Body of pancreas (tissue), 4 donors: ENCODE data around the gene GULP1. TPM values are rescaled to one million over a fixed set of nuclear protein-coding genes. Genes with fewer than 3 reads are reported as not detected.

ENCODE experiments used
- ATAC-seq: fragments of 150-250 bp; one replicate; pipeline ENCODE4 v1.9.1; 2016
- DNase-seq, 4 donors: peaks; one replicate each; pipeline ENCODE4 v3.0.0-alpha.2; 2019
- H3K27ac ChIP-seq, 4 donors: fragments of 200-600 bp; sonication (generic); 1 replicate in 3 of 4; 2 replicates in 1 of 4; pipeline versions ENCODE4 v1.5.1 to v1.6.1; 2016 to 2019; ENCODE audit warnings: mild to moderate bottlenecking in 1 of 4, mixed read lengths in 1 of 4, moderate library complexity in 1 of 4
- H3K27me3 ChIP-seq, 2 donors: fragments of 200-600 bp; sonication (generic); one replicate each; pipeline ENCODE4 v1.6.0; 2016; ENCODE audit warnings: mild to moderate bottlenecking in 1 of 2
- H3K36me3 ChIP-seq, 2 donors: fragments of 200-600 bp; sonication (generic); replicated peaks in 1 of 2; 2 replicates each; pipeline ENCODE4 v1.5.1; 2016; ENCODE audit warnings: low read depth in 2 of 2; ENCODE audit not compliant: insufficient read depth in 1 of 2
- H3K4me1 ChIP-seq: fragments of 200-600 bp; sonication (generic); one replicate; pipeline ENCODE4 v1.6.0; 2016
- H3K4me3 ChIP-seq, 2 donors: fragments of 200-600 bp; sonication (generic); 1 replicate in 1 of 2; 2 replicates in 1 of 2; pipeline ENCODE4 v1.5.1; 2016 to 2019
- H3K9me3 ChIP-seq, 3 donors: fragments of 200-600 bp; sonication (generic); 1 replicate in 2 of 3; 2 replicates in 1 of 3; pipeline ENCODE4 v1.5.1; 2016
- CTCF ChIP-seq, 7 experiments: fragments of 450-650 bp in 4 of 7; fragments of 200-600 bp in 3 of 7; sonication (generic) in 3 of 7; IDR thresholded peaks; one replicate each; pipeline ENCODE4 v1.5.1; 2016 to 2019; ENCODE audit warnings: antibody characterized with exemption in 7 of 7
- POLR2A ChIP-seq, 3 donors: fragments of 450-650 bp; IDR thresholded peaks; one replicate each; pipeline ENCODE4 v1.6.1; 2016; ENCODE audit warnings: antibody characterized with exemption in 3 of 3, mild to moderate bottlenecking in 2 of 3
- WGBS, 2 donors: methylation state at CpG; one replicate each; pipeline ENCODE4 v1.1.5; 2017; 5-methylcytosine and 5-hydroxymethylcytosine counted together
- intact Hi-C: fragments of 100-400 bp; cut with DNase I; formaldehyde crosslinking; loops from one replicate; pipeline ENCODE4 v1.15.1; 2023
- total RNA-seq, 2 donors: library from RNA; depleted of rRNA; stranded (reverse); fragments of >200 nt; gene quantifications; one replicate each; pipeline ENCODE4 v1.1.0, GENCODE V29; 2016

Gene GULP1
- total RNA-seq = 10 to 100 TPM; 24.7 to 50.3 TPM

DNA sequence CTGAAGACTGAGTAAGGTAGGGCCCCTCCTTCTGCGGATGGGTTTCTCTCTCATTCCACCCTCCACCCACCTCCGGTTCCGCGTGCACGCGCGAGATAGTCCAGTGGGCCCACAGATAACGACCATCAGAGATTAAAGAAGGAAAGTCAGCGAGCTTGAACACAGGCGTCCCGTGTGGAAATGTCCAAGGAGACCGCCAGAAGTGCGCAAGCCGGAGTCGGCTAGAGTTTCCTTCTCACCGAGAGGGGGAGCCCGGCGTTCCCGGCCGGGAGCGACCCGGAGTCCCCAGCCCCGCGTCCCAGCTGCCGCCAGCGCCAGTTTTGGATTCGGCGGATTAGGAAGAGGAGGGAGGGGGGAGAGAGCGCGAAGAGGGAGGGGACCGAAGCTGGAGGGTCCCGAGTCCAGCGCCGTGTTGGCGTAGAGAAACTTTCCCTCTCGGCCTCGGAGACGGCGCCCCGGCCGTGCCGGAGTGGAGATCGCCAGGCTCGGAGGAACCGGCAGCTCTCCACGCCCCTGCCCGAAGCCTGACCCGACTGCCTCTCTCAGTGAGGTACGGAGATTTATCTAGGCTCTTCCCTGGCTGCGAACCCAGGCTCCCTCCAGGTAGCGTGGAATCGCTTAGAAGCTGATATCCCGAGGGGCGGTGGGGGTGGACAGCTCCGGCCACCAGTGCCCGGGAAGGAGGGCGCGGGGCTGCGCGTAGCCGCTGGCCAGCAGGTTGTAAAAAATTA lies at the start of gene GULP1:
Gene GULP1 (plus strand): TSS at position 258 of the 731 bp plus-strand sequence. CDS start 185,829 bp downstream, outside the sequence.
- intact Hi-C loops = no loop called here
- H3K4me3 ChIP-seq = peak within 1 kb of the TSS; percentile 35 to 64
- H3K4me1 ChIP-seq = peaks cover 24% of the 10 kb centered on the region
- no peaks in the 10 kb centered on the region for H3K27me3 ChIP-seq
- no peaks in the 10 kb centered on the region for H3K36me3 ChIP-seq
- 0% methylated on average over 36 to 51 of the region's 61 CpGs for WGBS, 2 donors
- peak within 1 kb of the TSS; percentile 93 to 97 (median 96) for H3K27ac ChIP-seq
- H3K9me3 ChIP-seq = no peaks in the 10 kb centered on the region
- TF ChIP-seq CTCF (IDR thresholded peaks at IDR 0.05) = peak; percentile 40 to 81 (median 73)
- peak; percentile 43 to 69 (median 69) for TF ChIP-seq POLR2A (IDR thresholded peaks at IDR 0.05)
- ATAC-seq (peak; percentile 80), DNase-seq (peak; percentile 78 to 85 (median 82))

- TF ChIP-seq CTCF (IDR thresholded peaks at IDR 0.05) = no peak
- no peak for TF ChIP-seq POLR2A (IDR thresholded peaks at IDR 0.05)
- no peak for ATAC-seq
- H3K27ac ChIP-seq = no peak overlapping the region
- H3K4me1 ChIP-seq = no peaks in the 10 kb centered on the region
- intact Hi-C loops = no loop called here
- no peaks in the 10 kb centered on the region for H3K27me3 ChIP-seq
- DNase-seq = no peak
- H3K4me3 ChIP-seq = no peak overlapping the region
- no peaks in the 10 kb centered on the region for H3K9me3 ChIP-seq
- 83 to 90% methylated on average over 1 of the region's 1 CpG for WGBS, 2 donors
- no peaks in the 10 kb centered on the region for H3K36me3 ChIP-seq
Measured at GRCh38 chr2:188243381-188243780, 48.3 kb upstream of the GULP1 start.

DNA sequence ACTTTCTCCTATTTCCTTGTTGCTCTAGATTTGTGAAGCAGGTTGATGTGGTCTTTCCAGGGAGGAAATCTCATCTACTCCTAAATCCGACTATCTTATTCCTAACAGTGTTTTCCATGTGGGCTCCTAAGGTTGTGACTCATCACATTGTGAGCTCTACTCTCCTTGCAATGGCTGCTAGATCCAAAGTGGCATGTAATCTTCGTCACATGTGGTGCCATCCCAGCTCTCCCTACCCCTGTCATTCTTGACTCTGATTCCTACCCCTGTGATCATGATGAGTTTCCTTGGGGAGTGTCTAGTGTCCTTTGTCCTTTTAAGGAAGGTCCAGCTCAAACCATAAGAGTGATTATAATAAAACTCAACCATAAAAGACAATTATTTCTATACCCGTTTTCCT lies 47.3 kb upstream of the GULP1 start:
- no peaks in the 10 kb centered on the region for H3K27me3 ChIP-seq
- no peak overlapping the region for H3K27ac ChIP-seq
- no peaks in the 10 kb centered on the region for H3K36me3 ChIP-seq
- intact Hi-C loops = no loop called here
- no peaks in the 10 kb centered on the region for H3K4me1 ChIP-seq
- H3K9me3 ChIP-seq = no peaks in the 10 kb centered on the region
- TF ChIP-seq POLR2A (IDR thresholded peaks at IDR 0.05) = no peak
- WGBS, 2 donors = 80 to 93% methylated on average over 3 of the region's 3 CpGs
- DNase-seq (no peak), ATAC-seq (no peak)
- no peak overlapping the region for H3K4me3 ChIP-seq

- no peak for ATAC-seq
- intact Hi-C loops = no loop called here
- no peak overlapping the region for H3K27ac ChIP-seq
- no peak for TF ChIP-seq POLR2A (IDR thresholded peaks at IDR 0.05)
- TF ChIP-seq CTCF (IDR thresholded peaks at IDR 0.05) = no peak
- no peaks in the 10 kb centered on the region for H3K9me3 ChIP-seq
- H3K4me3 ChIP-seq = no peak overlapping the region
- WGBS, 2 donors = 96% methylated on average over 5 of the region's 5 CpGs
- H3K36me3 ChIP-seq = no peaks in the 10 kb centered on the region
- H3K27me3 ChIP-seq = no peaks in the 10 kb centered on the region
- no peak for DNase-seq
- H3K4me1 ChIP-seq = no peaks in the 10 kb centered on the region
Measured at GRCh38 chr2:188245230-188245629, 46.4 kb upstream of the GULP1 start.

- no peaks in the 10 kb centered on the region for H3K27me3 ChIP-seq
- H3K9me3 ChIP-seq = no peaks in the 10 kb centered on the region
- H3K4me1 ChIP-seq = no peaks in the 10 kb centered on the region
- DNase-seq (no peak), ATAC-seq (no peak)
- no peak for TF ChIP-seq CTCF (IDR thresholded peaks at IDR 0.05)
- TF ChIP-seq POLR2A (IDR thresholded peaks at IDR 0.05) = no peak
- no peaks in the 10 kb centered on the region for H3K36me3 ChIP-seq
- 85 to 87% methylated on average over 2 of the region's 2 CpGs for WGBS, 2 donors
- no peak overlapping the region for H3K27ac ChIP-seq
- H3K4me3 ChIP-seq = no peak overlapping the region
- intact Hi-C loops = no loop called here
Measured at GRCh38 chr2:188248513-188248912, 43.2 kb upstream of the GULP1 start.
